ENCODE data around the gene TSPAN9.

The TSPAN9 gene

DNA sequence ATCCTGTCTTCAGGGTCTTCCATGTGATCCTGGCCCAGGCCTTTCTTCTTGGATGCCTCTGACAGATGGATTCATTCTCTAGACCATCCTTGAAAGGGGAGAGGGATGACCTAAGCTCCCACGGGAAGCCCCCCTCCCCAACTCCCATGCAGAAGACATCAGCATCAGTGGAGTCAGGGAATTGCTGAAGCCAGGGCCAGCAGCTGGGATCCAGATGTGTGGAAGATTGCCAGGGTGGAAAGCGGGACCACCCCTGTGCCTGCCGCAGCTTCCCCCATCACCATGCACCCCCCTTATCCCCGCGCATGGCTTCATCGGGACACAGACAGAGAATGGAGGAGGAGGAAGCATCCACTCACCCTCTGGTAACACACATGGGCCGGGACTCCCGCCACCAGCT, 230.2 kb downstream of the TSPAN9 start:
- peaks cover 6% of the 10 kb centered on the region for H3K4me1 ChIP-seq (ENCODE audit: insufficient read depth, low read length)

DNA sequence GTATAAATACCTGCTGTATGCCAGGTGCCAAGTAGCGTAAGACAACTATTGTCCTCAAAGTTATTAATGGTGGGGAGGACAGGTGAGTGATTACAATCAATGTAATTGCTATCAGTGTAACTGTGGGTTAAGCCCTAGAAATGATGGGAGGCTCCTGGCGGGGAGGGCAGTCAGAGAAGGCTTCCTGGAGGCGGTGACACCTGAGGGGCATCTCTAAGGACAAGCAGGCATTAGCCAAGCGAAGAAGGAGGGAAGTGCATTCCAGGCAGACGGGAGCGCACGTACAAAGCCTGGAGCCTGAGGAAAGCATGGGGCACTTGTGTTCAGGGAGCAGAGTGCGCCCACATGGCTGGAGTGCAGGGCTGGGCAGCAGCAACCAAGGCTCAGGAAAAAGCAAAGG, 230.9 kb downstream of the TSPAN9 start:
- Histone ChIP-seq H3K4me3 (ENCODE audit: low read length) (no peak overlapping the region), H3K9me3 (ENCODE audit: low read length) (no peaks in the 10 kb centered on the region), H3K4me1 (ENCODE audit: insufficient read depth, low read length) (peaks cover 6% of the 10 kb centered on the region), H2AFZ (ENCODE audit: low read depth, low read length) (no peak overlapping the region), H3K27me3 (ENCODE audit: insufficient read depth, low read length) (peaks cover 10% of the 10 kb centered on the region), H3K36me3 (ENCODE audit: insufficient read depth, low read length) (no peaks in the 10 kb centered on the region)

More for the DNA sequence above, 230.2 kb downstream of the TSPAN9 start:
- H3K36me3 ChIP-seq (ENCODE audit: insufficient read depth, low read length), result no peaks in the 10 kb centered on the region
- no peak overlapping the region for H3K4me3 ChIP-seq (ENCODE audit: low read length)
- no peaks in the 10 kb centered on the region for H3K9me3 ChIP-seq (ENCODE audit: low read length)
- H3K27me3 ChIP-seq (ENCODE audit: insufficient read depth, low read length), result peaks cover 9% of the 10 kb centered on the region
- no peak overlapping the region for H2AFZ ChIP-seq (ENCODE audit: low read depth, low read length)

GRCh38 chr12:3308609-3309008, 231.4 kb downstream of the TSPAN9 start:
- Histone ChIP-seq H3K4me1 (ENCODE audit: insufficient read depth, low read length) (peaks cover 6% of the 10 kb centered on the region), H3K36me3 (ENCODE audit: insufficient read depth, low read length) (no peaks in the 10 kb centered on the region), H3K4me3 (ENCODE audit: low read length) (no peak overlapping the region), H2AFZ (ENCODE audit: low read depth, low read length) (no peak overlapping the region), H3K27me3 (ENCODE audit: insufficient read depth, low read length) (peaks cover 10% of the 10 kb centered on the region), H3K9me3 (ENCODE audit: low read length) (no peaks in the 10 kb centered on the region)

GRCh38 chr12:3309805-3310204, 232.6 kb downstream of the TSPAN9 start:
- Histone ChIP-seq H3K4me3 (ENCODE audit: low read length) (no peak overlapping the region), H3K4me1 (ENCODE audit: insufficient read depth, low read length) (peaks cover under 1% of the 10 kb centered on the region), H3K9me3 (ENCODE audit: low read length) (no peaks in the 10 kb centered on the region), H2AFZ (ENCODE audit: low read depth, low read length) (no peak overlapping the region), H3K27me3 (ENCODE audit: insufficient read depth, low read length) (peaks cover 10% of the 10 kb centered on the region), H3K36me3 (ENCODE audit: insufficient read depth, low read length) (no peaks in the 10 kb centered on the region)

GRCh38 chr12:3310271-3311026, 233.3 kb downstream of the TSPAN9 start:
- Histone ChIP-seq H3K4me1 (ENCODE audit: insufficient read depth, low read length) (peaks cover 7% of the 10 kb centered on the region), H3K4me3 (ENCODE audit: low read length) (no peak overlapping the region), H3K36me3 (ENCODE audit: insufficient read depth, low read length) (no peaks in the 10 kb centered on the region), H3K27me3 (ENCODE audit: insufficient read depth, low read length) (peaks cover 10% of the 10 kb centered on the region), H3K9me3 (ENCODE audit: low read length) (no peaks in the 10 kb centered on the region), H2AFZ (ENCODE audit: low read depth, low read length) (no peak overlapping the region)

- H3K27me3 ChIP-seq (ENCODE audit: insufficient read depth, low read length), result peaks cover 10% of the 10 kb centered on the region
- H2AFZ ChIP-seq (ENCODE audit: low read depth, low read length), result no peak overlapping the region
- H3K9me3 ChIP-seq (ENCODE audit: low read length), result no peaks in the 10 kb centered on the region
- peaks cover 9% of the 10 kb centered on the region for H3K4me1 ChIP-seq (ENCODE audit: insufficient read depth, low read length)
- no peaks in the 10 kb centered on the region for H3K36me3 ChIP-seq (ENCODE audit: insufficient read depth, low read length)
- H3K4me3 ChIP-seq (ENCODE audit: low read length), result no peak overlapping the region
Observed at GRCh38 chr12:3311027-3311402, 233.8 kb downstream of the TSPAN9 start.

DNA sequence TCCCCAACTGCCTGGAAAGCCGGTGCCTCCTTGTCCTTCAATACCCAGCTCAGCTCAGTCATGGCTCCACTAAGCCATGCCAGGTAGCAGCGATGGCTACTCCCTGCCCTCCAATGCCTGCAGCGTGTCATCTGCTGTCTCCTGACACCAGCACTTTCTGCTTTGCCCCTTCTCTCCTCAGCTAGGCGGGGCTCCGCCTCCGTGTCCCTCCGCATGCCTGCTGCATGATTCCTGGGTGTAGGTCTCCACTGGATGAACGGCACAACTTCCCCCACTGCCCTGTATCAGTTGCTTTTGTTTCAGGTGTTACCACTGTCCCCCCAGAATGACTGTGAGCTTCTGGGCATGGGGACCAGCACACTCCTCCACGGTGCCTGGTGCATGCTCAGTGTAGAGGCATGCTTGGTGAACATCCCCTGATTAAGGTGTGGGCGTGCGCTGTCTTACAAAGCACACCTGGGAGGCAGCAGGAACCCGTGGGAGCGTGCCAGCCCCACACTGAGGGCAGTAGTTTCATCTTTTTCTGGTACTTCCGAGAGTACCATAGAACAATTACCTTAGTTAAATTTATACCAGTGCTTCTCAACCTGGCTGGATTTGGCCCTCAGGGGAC, 234.4 kb downstream of the TSPAN9 start:
- Histone ChIP-seq H3K4me1 (ENCODE audit: insufficient read depth, low read length) (peaks cover 9% of the 10 kb centered on the region), H3K9me3 (ENCODE audit: low read length) (no peaks in the 10 kb centered on the region), H3K4me3 (ENCODE audit: low read length) (no peak overlapping the region), H2AFZ (ENCODE audit: low read depth, low read length) (no peak overlapping the region), H3K27me3 (ENCODE audit: insufficient read depth, low read length) (peaks cover 10% of the 10 kb centered on the region), H3K36me3 (ENCODE audit: insufficient read depth, low read length) (no peaks in the 10 kb centered on the region)

DNA sequence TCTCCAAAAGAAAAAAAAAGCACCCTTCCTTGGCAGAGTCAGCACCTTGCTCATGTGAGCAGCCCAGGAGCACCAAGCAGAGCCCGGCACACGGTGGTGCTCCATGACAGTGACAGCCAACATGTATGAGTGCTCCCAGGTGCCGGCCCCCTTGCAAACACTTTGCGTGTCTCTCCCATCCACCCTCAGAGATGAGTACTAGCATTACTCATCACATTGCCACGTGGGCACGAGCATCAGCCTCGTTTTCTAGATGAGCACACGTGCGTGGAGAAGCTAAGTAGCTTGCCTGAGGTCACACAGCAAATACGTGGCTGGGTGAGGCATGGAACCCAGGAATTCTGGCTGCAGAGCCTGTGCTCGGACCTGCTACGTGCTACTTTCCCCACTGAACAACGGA, 235.9 kb downstream of the TSPAN9 start:
- no peaks in the 10 kb centered on the region for H3K36me3 ChIP-seq (ENCODE audit: insufficient read depth, low read length)
- peaks cover 12% of the 10 kb centered on the region for H3K27me3 ChIP-seq (ENCODE audit: insufficient read depth, low read length)
- no peak overlapping the region for H3K4me3 ChIP-seq (ENCODE audit: low read length)

GRCh38 chr12:3313675-3314663, 236.8 kb downstream of the TSPAN9 start:
- peaks cover 9% of the 10 kb centered on the region for H3K4me1 ChIP-seq (ENCODE audit: insufficient read depth, low read length)
- no peaks in the 10 kb centered on the region for H3K36me3 ChIP-seq (ENCODE audit: insufficient read depth, low read length)
- no peak overlapping the region for H3K4me3 ChIP-seq (ENCODE audit: low read length)
- H3K27me3 ChIP-seq (ENCODE audit: insufficient read depth, low read length), result peaks cover 17% of the 10 kb centered on the region
- no peak overlapping the region for H2AFZ ChIP-seq (ENCODE audit: low read depth, low read length)
- no peaks in the 10 kb centered on the region for H3K9me3 ChIP-seq (ENCODE audit: low read length)

More for the DNA sequence above, 235.9 kb downstream of the TSPAN9 start:
- H2AFZ ChIP-seq (ENCODE audit: low read depth, low read length), result no peak overlapping the region
- H3K4me1 ChIP-seq (ENCODE audit: insufficient read depth, low read length), result peaks cover 9% of the 10 kb centered on the region
- H3K9me3 ChIP-seq (ENCODE audit: low read length), result no peaks in the 10 kb centered on the region

DNA sequence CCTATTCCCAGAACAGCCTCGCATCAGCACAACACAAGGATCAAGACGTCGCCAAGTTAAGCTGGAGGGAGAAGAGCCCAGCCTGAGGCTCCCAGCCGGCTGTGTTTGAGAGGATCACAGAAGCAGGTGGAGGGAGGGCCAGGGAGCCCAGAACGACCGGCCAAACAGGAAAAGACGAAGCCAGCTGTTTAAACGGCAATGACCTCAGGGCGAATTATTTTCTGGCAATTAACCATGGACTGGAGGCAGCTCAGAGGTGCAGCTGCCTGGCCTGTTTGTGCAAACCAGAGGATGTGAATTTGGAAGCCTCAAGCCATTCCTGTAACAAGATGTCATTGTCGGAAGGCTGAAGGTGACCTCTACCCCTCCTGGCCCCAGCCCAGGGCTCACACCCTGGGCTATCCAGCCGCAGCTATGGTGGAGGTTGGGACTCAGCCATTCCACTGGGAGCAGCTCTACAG, 238.1 kb downstream of the TSPAN9 start:
- Histone ChIP-seq H3K4me3 (ENCODE audit: low read length) (no peak overlapping the region), H3K9me3 (ENCODE audit: low read length) (no peaks in the 10 kb centered on the region), H2AFZ (ENCODE audit: low read depth, low read length) (no peak overlapping the region), H3K27me3 (ENCODE audit: insufficient read depth, low read length) (peaks cover 11% of the 10 kb centered on the region), H3K4me1 (ENCODE audit: insufficient read depth, low read length) (peaks cover 9% of the 10 kb centered on the region), H3K36me3 (ENCODE audit: insufficient read depth, low read length) (no peaks in the 10 kb centered on the region)

DNA sequence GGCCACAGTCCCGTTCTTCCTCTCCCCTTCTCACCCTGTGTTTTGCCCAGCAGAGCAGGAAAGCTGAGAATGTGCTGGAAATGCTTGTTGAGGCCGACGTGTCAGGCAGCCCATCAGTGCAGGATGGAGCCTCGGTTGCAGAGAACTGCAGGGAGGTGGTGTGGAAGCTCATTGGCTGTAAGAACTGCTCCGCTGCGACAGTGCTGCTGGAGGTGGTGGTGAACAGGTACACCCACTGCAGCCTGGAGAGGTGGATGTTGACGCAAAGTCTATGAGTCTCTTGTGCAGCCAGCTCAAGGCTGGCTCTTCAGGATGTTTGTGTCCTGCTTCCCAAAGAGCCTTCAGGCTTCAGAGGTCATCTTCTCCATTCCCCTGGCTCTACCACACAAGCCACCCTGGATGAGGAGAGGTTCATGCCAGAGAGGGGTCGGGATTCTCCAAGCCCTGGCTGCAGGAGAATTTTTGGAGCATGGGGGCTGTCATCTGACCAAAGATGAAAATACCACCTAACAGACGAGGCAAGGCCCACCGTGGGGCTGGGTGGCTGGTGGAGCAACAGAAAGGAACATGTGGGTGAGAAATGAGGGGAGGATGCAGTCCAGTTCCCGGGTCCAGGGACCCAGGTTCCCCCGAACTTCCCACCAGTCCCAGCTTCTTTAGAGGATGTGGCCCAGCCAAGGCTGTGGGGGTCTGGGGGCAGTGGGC, 239.7 kb downstream of the TSPAN9 start:
- Histone ChIP-seq H3K9me3 (ENCODE audit: low read length) (no peaks in the 10 kb centered on the region), H3K4me3 (ENCODE audit: low read length) (no peak overlapping the region), H3K4me1 (ENCODE audit: insufficient read depth, low read length) (peaks cover 9% of the 10 kb centered on the region), H2AFZ (ENCODE audit: low read depth, low read length) (no peak overlapping the region), H3K36me3 (ENCODE audit: insufficient read depth, low read length) (no peaks in the 10 kb centered on the region), H3K27me3 (ENCODE audit: insufficient read depth, low read length) (peaks cover 11% of the 10 kb centered on the region)

- Histone ChIP-seq H3K36me3 (ENCODE audit: insufficient read depth, low read length) (no peaks in the 10 kb centered on the region), H2AFZ (ENCODE audit: low read depth, low read length) (no peak overlapping the region), H3K4me3 (ENCODE audit: low read length) (no peak overlapping the region), H3K27me3 (ENCODE audit: insufficient read depth, low read length) (peaks cover 7% of the 10 kb centered on the region), H3K9me3 (ENCODE audit: low read length) (no peaks in the 10 kb centered on the region), H3K4me1 (ENCODE audit: insufficient read depth, low read length) (peaks cover 9% of the 10 kb centered on the region)
Observed at GRCh38 chr12:3317481-3317815, 240.3 kb downstream of the TSPAN9 start.
